ENCODE results near the gene RAPGEF1. TPM values are rescaled to one million over a fixed set of nuclear protein-coding genes. Genes with fewer than 3 reads are reported as not detected.

The RAPGEF1 gene
- total and polyA plus RNA-seq, 9 of the 15 experiments (the other 6 are each of a cell fraction or from before 2014, with no cell fraction given): 0.06 to 44.1 (median 19.9) TPM

DNA sequence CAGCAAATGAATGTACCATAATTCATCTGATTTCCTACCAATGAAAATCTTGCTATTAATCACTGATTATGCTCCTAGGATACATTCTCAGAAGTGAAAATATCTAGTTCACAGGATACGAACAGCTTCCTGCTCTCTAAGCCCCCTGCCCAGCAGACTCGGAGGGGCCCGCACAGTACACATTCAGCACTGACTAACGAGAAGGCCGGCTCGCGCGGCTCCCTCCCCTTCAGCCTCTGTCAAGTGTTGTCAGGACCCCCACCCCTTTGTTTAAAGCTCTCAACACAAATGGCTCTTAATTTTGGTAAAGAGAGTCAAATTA, 112.6 kb downstream of the RAPGEF1 start (continued):
- TF ChIP-seq, protein P1, sequence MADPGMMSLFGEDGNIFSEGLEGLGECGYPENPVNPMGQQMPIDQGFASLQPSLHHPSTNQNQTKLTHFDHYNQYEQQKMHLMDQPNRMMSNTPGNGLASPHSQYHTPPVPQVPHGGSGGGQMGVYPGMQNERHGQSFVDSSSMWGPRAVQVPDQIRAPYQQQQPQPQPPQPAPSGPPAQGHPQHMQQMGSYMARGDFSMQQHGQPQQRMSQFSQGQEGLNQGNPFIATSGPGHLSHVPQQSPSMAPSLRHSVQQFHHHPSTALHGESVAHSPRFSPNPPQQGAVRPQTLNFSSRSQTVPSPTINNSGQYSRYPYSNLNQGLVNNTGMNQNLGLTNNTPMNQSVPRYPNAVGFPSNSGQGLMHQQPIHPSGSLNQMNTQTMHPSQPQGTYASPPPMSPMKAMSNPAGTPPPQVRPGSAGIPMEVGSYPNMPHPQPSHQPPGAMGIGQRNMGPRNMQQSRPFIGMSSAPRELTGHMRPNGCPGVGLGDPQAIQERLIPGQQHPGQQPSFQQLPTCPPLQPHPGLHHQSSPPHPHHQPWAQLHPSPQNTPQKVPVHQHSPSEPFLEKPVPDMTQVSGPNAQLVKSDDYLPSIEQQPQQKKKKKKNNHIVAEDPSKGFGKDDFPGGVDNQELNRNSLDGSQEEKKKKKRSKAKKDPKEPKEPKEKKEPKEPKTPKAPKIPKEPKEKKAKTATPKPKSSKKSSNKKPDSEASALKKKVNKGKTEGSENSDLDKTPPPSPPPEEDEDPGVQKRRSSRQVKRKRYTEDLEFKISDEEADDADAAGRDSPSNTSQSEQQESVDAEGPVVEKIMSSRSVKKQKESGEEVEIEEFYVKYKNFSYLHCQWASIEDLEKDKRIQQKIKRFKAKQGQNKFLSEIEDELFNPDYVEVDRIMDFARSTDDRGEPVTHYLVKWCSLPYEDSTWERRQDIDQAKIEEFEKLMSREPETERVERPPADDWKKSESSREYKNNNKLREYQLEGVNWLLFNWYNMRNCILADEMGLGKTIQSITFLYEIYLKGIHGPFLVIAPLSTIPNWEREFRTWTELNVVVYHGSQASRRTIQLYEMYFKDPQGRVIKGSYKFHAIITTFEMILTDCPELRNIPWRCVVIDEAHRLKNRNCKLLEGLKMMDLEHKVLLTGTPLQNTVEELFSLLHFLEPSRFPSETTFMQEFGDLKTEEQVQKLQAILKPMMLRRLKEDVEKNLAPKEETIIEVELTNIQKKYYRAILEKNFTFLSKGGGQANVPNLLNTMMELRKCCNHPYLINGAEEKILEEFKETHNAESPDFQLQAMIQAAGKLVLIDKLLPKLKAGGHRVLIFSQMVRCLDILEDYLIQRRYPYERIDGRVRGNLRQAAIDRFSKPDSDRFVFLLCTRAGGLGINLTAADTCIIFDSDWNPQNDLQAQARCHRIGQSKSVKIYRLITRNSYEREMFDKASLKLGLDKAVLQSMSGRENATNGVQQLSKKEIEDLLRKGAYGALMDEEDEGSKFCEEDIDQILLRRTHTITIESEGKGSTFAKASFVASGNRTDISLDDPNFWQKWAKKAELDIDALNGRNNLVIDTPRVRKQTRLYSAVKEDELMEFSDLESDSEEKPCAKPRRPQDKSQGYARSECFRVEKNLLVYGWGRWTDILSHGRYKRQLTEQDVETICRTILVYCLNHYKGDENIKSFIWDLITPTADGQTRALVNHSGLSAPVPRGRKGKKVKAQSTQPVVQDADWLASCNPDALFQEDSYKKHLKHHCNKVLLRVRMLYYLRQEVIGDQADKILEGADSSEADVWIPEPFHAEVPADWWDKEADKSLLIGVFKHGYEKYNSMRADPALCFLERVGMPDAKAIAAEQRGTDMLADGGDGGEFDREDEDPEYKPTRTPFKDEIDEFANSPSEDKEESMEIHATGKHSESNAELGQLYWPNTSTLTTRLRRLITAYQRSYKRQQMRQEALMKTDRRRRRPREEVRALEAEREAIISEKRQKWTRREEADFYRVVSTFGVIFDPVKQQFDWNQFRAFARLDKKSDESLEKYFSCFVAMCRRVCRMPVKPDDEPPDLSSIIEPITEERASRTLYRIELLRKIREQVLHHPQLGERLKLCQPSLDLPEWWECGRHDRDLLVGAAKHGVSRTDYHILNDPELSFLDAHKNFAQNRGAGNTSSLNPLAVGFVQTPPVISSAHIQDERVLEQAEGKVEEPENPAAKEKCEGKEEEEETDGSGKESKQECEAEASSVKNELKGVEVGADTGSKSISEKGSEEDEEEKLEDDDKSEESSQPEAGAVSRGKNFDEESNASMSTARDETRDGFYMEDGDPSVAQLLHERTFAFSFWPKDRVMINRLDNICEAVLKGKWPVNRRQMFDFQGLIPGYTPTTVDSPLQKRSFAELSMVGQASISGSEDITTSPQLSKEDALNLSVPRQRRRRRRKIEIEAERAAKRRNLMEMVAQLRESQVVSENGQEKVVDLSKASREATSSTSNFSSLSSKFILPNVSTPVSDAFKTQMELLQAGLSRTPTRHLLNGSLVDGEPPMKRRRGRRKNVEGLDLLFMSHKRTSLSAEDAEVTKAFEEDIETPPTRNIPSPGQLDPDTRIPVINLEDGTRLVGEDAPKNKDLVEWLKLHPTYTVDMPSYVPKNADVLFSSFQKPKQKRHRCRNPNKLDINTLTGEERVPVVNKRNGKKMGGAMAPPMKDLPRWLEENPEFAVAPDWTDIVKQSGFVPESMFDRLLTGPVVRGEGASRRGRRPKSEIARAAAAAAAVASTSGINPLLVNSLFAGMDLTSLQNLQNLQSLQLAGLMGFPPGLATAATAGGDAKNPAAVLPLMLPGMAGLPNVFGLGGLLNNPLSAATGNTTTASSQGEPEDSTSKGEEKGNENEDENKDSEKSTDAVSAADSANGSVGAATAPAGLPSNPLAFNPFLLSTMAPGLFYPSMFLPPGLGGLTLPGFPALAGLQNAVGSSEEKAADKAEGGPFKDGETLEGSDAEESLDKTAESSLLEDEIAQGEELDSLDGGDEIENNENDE (IDR thresholded peaks at IDR 0.05; ENCODE audit: low read depth, low read length): no peak
- TF ChIP-seq MAFG (tag; conservative IDR thresholded peaks at IDR 0.05): no peak
- no peak for TF ChIP-seq TCF7 (IDR thresholded peaks at IDR 0.05; ENCODE audit: borderline replicate concordance)
- TF ChIP-seq ZNF586 (CRISPR knock-in tag; conservative IDR thresholded peaks at IDR 0.05): no peak
- no peak for TF ChIP-seq LARP7 (IDR thresholded peaks at IDR 0.05)
- TF ChIP-seq, protein P2, sequence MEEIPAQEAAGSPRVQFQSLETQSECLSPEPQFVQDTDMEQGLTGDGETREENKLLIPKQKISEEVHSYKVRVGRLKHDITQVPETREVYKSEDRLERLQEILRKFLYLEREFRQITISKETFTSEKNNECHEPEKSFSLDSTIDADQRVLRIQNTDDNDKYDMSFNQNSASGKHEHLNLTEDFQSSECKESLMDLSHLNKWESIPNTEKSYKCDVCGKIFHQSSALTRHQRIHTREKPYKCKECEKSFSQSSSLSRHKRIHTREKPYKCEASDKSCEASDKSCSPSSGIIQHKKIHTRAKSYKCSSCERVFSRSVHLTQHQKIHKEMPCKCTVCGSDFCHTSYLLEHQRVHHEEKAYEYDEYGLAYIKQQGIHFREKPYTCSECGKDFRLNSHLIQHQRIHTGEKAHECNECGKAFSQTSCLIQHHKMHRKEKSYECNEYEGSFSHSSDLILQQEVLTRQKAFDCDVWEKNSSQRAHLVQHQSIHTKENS (CRISPR knock-in tag; IDR thresholded peaks at IDR 0.05): no peak
- TF ChIP-seq NFRKB (IDR thresholded peaks at IDR 0.05; ENCODE audit: low read depth): no peak
- no peak for TF ChIP-seq ZNF444 (CRISPR knock-in tag; IDR thresholded peaks at IDR 0.05)
- TF ChIP-seq MIER1 (IDR thresholded peaks at IDR 0.05; ENCODE audit: low read depth): no peak
- TF ChIP-seq NCOA6 (IDR thresholded peaks at IDR 0.05): no peak
- TF ChIP-seq ZNF212 (CRISPR knock-in tag; IDR thresholded peaks at IDR 0.05): no peak
- TF ChIP-seq MECOM (CRISPR knock-in tag; IDR thresholded peaks at IDR 0.05): no peak
